Activated CD8-positive, alpha-beta memory T cell treated with anti-CD3 and anti-CD28 coated beads, Interleukin-2, amount 10 ng/mL, durations not matched to agents 7 days and 5 days (primary cell): ENCODE data around the gene GNAT2. TPM values are rescaled to one million over a fixed set of nuclear protein-coding genes. Genes with fewer than 3 reads are reported as not detected.

ENCODE experiments used
- ATAC-seq: fragments of 150-1000 bp; cut with Tn5 transposase; one replicate; pipeline ENCODE4 v1.10.0; 2021; ENCODE audit warnings: moderate library complexity
- CTCF ChIA-PET: fragments of 350-600 bp; sonication (Branson Sonifier 250); formaldehyde crosslinking; loops from one replicate; lab custom pipeline; 2021; ENCODE audit warnings: antibody characterized with exemption; lab: Charles Lee
- DNase-seq: peaks from one replicate; pipeline ENCODE4 v3.0.0-alpha.2; 2020
- H3K27ac Mint-ChIP-seq: one replicate; pipeline ENCODE4 v1.8.0; 2021; ENCODE audit warnings: mild to moderate bottlenecking, mixed read lengths
- H3K27me3 Mint-ChIP-seq: one replicate; pipeline ENCODE4 v1.8.0; 2021; ENCODE audit warnings: mixed read lengths
- H3K36me3 Mint-ChIP-seq: one replicate; pipeline ENCODE4 v1.8.0; 2021; ENCODE audit warnings: mild to moderate bottlenecking, mixed read lengths
- H3K4me1 Mint-ChIP-seq: one replicate; pipeline ENCODE4 v1.8.0; 2021; ENCODE audit warnings: mixed read lengths
- H3K4me3 Mint-ChIP-seq: one replicate; pipeline ENCODE4 v1.8.0; 2021; ENCODE audit warnings: mild to moderate bottlenecking, moderate library complexity, mixed read lengths
- H3K9me3 Mint-ChIP-seq: one replicate; pipeline ENCODE4 v1.8.0; 2022; ENCODE audit warnings: low read depth, mixed read lengths
- total RNA-seq, 2 experiments: library from RNA; stranded (reverse); gene quantifications; one replicate each; pipeline ENCODE4 v1.2.3, GENCODE V29; 2021

Gene GNAT2
- total RNA-seq, 2 experiments from 2014 or later, result not detected

GRCh38 chr1:109640285-109640865, 21.0 kb upstream of the GNAT2 start:
- peak; percentile 75 for ATAC-seq
- H3K9me3 Mint-ChIP-seq, result no peaks in the 10 kb centered on the region

GRCh38 chr1:109639841-109640184, 20.4 kb upstream of the GNAT2 start:
- ATAC-seq (no peak), DNase-seq (peak; percentile 37)
- H3K4me1 Mint-ChIP-seq, result peaks cover 17% of the 10 kb centered on the region
- no peak overlapping the region for H3K4me3 Mint-ChIP-seq
- no peaks in the 10 kb centered on the region for H3K36me3 Mint-ChIP-seq
- peaks cover 2% of the 10 kb centered on the region for H3K27me3 Mint-ChIP-seq
- H3K27ac Mint-ChIP-seq, result no peak overlapping the region
- no peaks in the 10 kb centered on the region for H3K9me3 Mint-ChIP-seq
- CTCF ChIA-PET, result interaction anchor here (0.6 to 10.0 kb wide), 71 partner anchors 8 to 420 kb away, joined by 3 to 269 read pairs (median 5); partner anchors contain the start of genes AHCYL1, AMPD2, CYB561D1 and EPS8L3

More at GRCh38 chr1:109640285-109640865, 21.0 kb upstream of the GNAT2 start:
- peak; percentile 93 for DNase-seq
- CTCF ChIA-PET, result interaction anchor here (0.5 to 10.0 kb wide), 77 partner anchors 8 to 420 kb away, joined by 3 to 269 read pairs (median 5); partner anchors contain the start of genes AHCYL1, AMIGO1, AMPD2 and CYB561D1
- no peak overlapping the region for H3K4me3 Mint-ChIP-seq
- H3K4me1 Mint-ChIP-seq, result peaks cover 12% of the 10 kb centered on the region
- H3K36me3 Mint-ChIP-seq, result no peaks in the 10 kb centered on the region
- H3K27me3 Mint-ChIP-seq, result peaks cover 2% of the 10 kb centered on the region
- H3K27ac Mint-ChIP-seq, result no peak overlapping the region

- Mint-ChIP-seq H3K9me3 (no peaks in the 10 kb centered on the region), H3K36me3 (no peaks in the 10 kb centered on the region), H3K27ac (no peak overlapping the region), H3K4me1 (peaks cover 23% of the 10 kb centered on the region), H3K27me3 (peaks cover 2% of the 10 kb centered on the region), H3K4me3 (no peak overlapping the region)
- ATAC-seq (no peak), DNase-seq (peak; percentile 31)
- CTCF ChIA-PET, result interaction anchor here (0.9 to 10.0 kb wide), 42 partner anchors 9 to 421 kb away, joined by 3 to 269 read pairs (median 5); partner anchors contain the start of genes AHCYL1, AMPD2, CYB561D1 and EPS8L3
These were observed 19.8 kb upstream of the GNAT2 start for GRCh38 chr1:109639063-109639840.

GRCh38 chr1:109637446-109637845, 18.0 kb upstream of the GNAT2 start:
- ATAC-seq (no peak), DNase-seq (peak; percentile 18)
- H3K4me3 Mint-ChIP-seq, result no peak overlapping the region
- H3K27me3 Mint-ChIP-seq, result peaks cover 2% of the 10 kb centered on the region
- no peaks in the 10 kb centered on the region for H3K36me3 Mint-ChIP-seq
- H3K27ac Mint-ChIP-seq, result no peak overlapping the region
- peaks cover 12% of the 10 kb centered on the region for H3K4me1 Mint-ChIP-seq
- no peaks in the 10 kb centered on the region for H3K9me3 Mint-ChIP-seq
- CTCF ChIA-PET, result interaction anchor here (0.7 to 10.0 kb wide), 12 partner anchors 11 to 423 kb away, joined by 3 to 269 read pairs (median 4); partner anchors contain the start of genes AHCYL1, AMPD2 and GNAT2

- H3K27ac Mint-ChIP-seq, result no peak overlapping the region
- H3K4me3 Mint-ChIP-seq, result no peak overlapping the region
- CTCF ChIA-PET, result interaction anchor here (0.9 to 10.0 kb wide), 12 partner anchors 13 to 348 kb away, joined by 3 to 269 read pairs (median 3); partner anchors contain the start of genes AHCYL1, AMPD2 and GNAT2
- no peak for ATAC-seq
- peaks cover 2% of the 10 kb centered on the region for H3K36me3 Mint-ChIP-seq
- H3K27me3 Mint-ChIP-seq, result peaks cover 2% of the 10 kb centered on the region
- H3K9me3 Mint-ChIP-seq, result no peaks in the 10 kb centered on the region
- H3K4me1 Mint-ChIP-seq, result peaks cover 12% of the 10 kb centered on the region
- DNase-seq, result peak; percentile 35
These were observed 17.0 kb upstream of the GNAT2 start for GRCh38 chr1:109636201-109636952.

- Mint-ChIP-seq H3K9me3 (no peaks in the 10 kb centered on the region), H3K4me3 (no peak overlapping the region), H3K4me1 (peaks cover 12% of the 10 kb centered on the region), H3K36me3 (peaks cover 5% of the 10 kb centered on the region), H3K27ac (no peak overlapping the region), H3K27me3 (peaks cover 2% of the 10 kb centered on the region)
- CTCF ChIA-PET, result interaction anchor here (0.9 to 10.0 kb wide), 8 partner anchors 13 to 349 kb away, joined by 3 to 269 read pairs (median 13); partner anchors contain the start of genes AHCYL1, AMPD2 and GNAT2
- ATAC-seq, result no peak
- DNase-seq, result no peak
These were observed 16.4 kb upstream of the GNAT2 start for GRCh38 chr1:109635862-109636200.

- DNase-seq, result peak; percentile 39
- H3K36me3 Mint-ChIP-seq, result peaks cover 6% of the 10 kb centered on the region
- ATAC-seq, result no peak
- no peaks in the 10 kb centered on the region for H3K9me3 Mint-ChIP-seq
- CTCF ChIA-PET, result interaction anchor here (0.9 to 10.0 kb wide), 10 partner anchors 8 to 350 kb away, joined by 3 to 146 read pairs (median 4); partner anchors contain the start of genes AHCYL1, AMPD2 and GNAT2
- no peak overlapping the region for H3K4me3 Mint-ChIP-seq
- H3K27me3 Mint-ChIP-seq, result peaks cover 2% of the 10 kb centered on the region
- H3K27ac Mint-ChIP-seq, result no peak overlapping the region
- peaks cover 12% of the 10 kb centered on the region for H3K4me1 Mint-ChIP-seq
These were observed 15.6 kb upstream of the GNAT2 start for GRCh38 chr1:109634771-109635750.

GRCh38 chr1:109634292-109634691, 14.9 kb upstream of the GNAT2 start:
- DNase-seq (peak; percentile 38), ATAC-seq (no peak)
- Mint-ChIP-seq H3K27ac (no peak overlapping the region), H3K36me3 (peaks cover 13% of the 10 kb centered on the region), H3K4me3 (no peak overlapping the region), H3K27me3 (no peaks in the 10 kb centered on the region), H3K4me1 (peaks cover 12% of the 10 kb centered on the region), H3K9me3 (no peaks in the 10 kb centered on the region)
- CTCF ChIA-PET, result interaction anchor here (1.0 to 10.0 kb wide), 8 partner anchors 9 to 350 kb away, joined by 3 to 112 read pairs (median 4); partner anchors contain the start of genes AHCYL1, AMPD2 and GNAT2

- Mint-ChIP-seq H3K27ac (no peak overlapping the region), H3K4me3 (no peak overlapping the region), H3K4me1 (peaks cover 12% of the 10 kb centered on the region), H3K9me3 (no peaks in the 10 kb centered on the region), H3K36me3 (peaks cover 20% of the 10 kb centered on the region), H3K27me3 (no peaks in the 10 kb centered on the region)
- ATAC-seq (no peak), DNase-seq (peak; percentile 32)
- CTCF ChIA-PET, result interaction anchor here (0.8 to 10.0 kb wide), 10 partner anchors 7 to 352 kb away, joined by 3 to 112 read pairs (median 4); partner anchors contain the start of genes AHCYL1, AMPD2, GNAI3 and GNAT2
These were observed 13.4 kb upstream of the GNAT2 start for GRCh38 chr1:109632671-109633346.

GRCh38 chr1:109631513-109632505, 12.4 kb upstream of the GNAT2 start:
- DNase-seq (peak; percentile 36), ATAC-seq (no peak)
- CTCF ChIA-PET, result interaction anchor here (1.0 to 6.7 kb wide), 11 partner anchors 8 to 353 kb away, joined by 3 to 103 read pairs (median 6); partner anchors contain the start of genes AHCYL1 and GNAI3
- peaks cover 21% of the 10 kb centered on the region for H3K36me3 Mint-ChIP-seq
- H3K27me3 Mint-ChIP-seq, result no peaks in the 10 kb centered on the region
- H3K4me3 Mint-ChIP-seq, result no peak overlapping the region
- H3K4me1 Mint-ChIP-seq, result peaks cover 12% of the 10 kb centered on the region
- no peak overlapping the region for H3K27ac Mint-ChIP-seq
- no peaks in the 10 kb centered on the region for H3K9me3 Mint-ChIP-seq
